ENCODE results near the gene CYP24A1.

DNA sequence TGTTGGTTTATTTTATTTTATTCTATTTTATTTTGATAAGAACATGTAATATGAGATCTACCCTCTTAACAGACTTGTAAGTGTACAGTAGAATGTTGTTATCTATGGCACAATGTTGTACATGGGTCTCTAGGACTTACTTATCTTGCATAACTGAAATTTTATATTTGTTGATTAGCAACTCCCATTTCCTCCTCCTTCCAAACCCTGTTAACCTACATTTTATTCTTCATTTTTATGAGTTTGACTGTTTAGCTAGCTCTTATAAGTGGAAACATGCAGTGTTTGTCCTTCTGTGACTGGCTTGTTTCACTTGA, 65.5 kb downstream of the CYP24A1 start:
- TF ChIP-seq, protein P1, sequence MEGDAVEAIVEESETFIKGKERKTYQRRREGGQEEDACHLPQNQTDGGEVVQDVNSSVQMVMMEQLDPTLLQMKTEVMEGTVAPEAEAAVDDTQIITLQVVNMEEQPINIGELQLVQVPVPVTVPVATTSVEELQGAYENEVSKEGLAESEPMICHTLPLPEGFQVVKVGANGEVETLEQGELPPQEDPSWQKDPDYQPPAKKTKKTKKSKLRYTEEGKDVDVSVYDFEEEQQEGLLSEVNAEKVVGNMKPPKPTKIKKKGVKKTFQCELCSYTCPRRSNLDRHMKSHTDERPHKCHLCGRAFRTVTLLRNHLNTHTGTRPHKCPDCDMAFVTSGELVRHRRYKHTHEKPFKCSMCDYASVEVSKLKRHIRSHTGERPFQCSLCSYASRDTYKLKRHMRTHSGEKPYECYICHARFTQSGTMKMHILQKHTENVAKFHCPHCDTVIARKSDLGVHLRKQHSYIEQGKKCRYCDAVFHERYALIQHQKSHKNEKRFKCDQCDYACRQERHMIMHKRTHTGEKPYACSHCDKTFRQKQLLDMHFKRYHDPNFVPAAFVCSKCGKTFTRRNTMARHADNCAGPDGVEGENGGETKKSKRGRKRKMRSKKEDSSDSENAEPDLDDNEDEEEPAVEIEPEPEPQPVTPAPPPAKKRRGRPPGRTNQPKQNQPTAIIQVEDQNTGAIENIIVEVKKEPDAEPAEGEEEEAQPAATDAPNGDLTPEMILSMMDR (IDR thresholded peaks at IDR 0.05): no peak
- TF ChIP-seq POLR2A (IDR thresholded peaks at IDR 0.05): no peak
- no peak for TF ChIP-seq EP300 (IDR thresholded peaks at IDR 0.05)

All from ovary (tissue), 3 donors.